ENCODE data around the gene TRIM14. TPM values are rescaled to one million over a fixed set of nuclear protein-coding genes. Genes with fewer than 3 reads are reported as not detected.

TRIM14 gene
- total and polyA plus RNA-seq, 10 of the 15 experiments (the other 5 are each of a cell fraction or from before 2014, with no cell fraction given) = 8.6 to 53.3 (median 35.7) TPM

GRCh38 chr9:98144631-98145030, 25.6 kb upstream of the TRIM14 start:
- Histone ChIP-seq H4K20me1 (ENCODE audit: control insufficient read depth, insufficient read depth) (no peaks in the 10 kb centered on the region), H3K4me3 (no peak overlapping the region), H2AFZ (ENCODE audit: control insufficient read depth, low read depth, low read length) (no peak overlapping the region), H3K36me3 (ENCODE audit: control insufficient read depth in 2 of 2, insufficient read depth in 2 of 2, low read length in 1 of 2) (no peaks in the 10 kb centered on the region), H3K9ac (ENCODE audit: control insufficient read depth, insufficient read depth, low read length) (no peak overlapping the region), H3K79me2 (ENCODE audit: control insufficient read depth, insufficient read depth, low read length) (no peaks in the 10 kb centered on the region), H3K9me3 (replicated peaks; ENCODE audit: control insufficient read depth, insufficient read depth, low read length) (no peaks in the 10 kb centered on the region), H3K27ac (ENCODE audit: control insufficient read depth, insufficient read depth) (no peak overlapping the region), H3K4me1 (ENCODE audit: control insufficient read depth, insufficient read depth, low read length) (peaks cover 29% of the 10 kb centered on the region), H3K27me3 (replicated peaks in 1 of 2; ENCODE audit: control insufficient read depth in 2 of 2, insufficient read depth in 2 of 2, low read length in 1 of 2) (no peaks in the 10 kb centered on the region), H3K4me2 (ENCODE audit: control insufficient read depth, insufficient read depth) (no peak overlapping the region)
- DNase-seq (ENCODE audit: low read depth, low spot score) (no peak), FAIRE-seq (no peak), ATAC-seq (no peak)
- POLR2A ChIA-PET = no interaction called here
- CTCF ChIA-PET = no interaction called here
- no TSS peak for BruUV-seq (replicated peaks)
- intact Hi-C loops (cut with micrococcal nuclease; ENCODE audit: unreplicated experiment) (no loop called here), in situ Hi-C loops (cut with MboI) (no loop called here)
- 98% methylated on average over 3 of the region's 3 CpGs for WGBS (ENCODE audit: insufficient coverage, insufficient replicate concordance, low lambda C conversion rate, missing lambda C conversion rate)
- SMC1A ChIA-PET (ENCODE audit: uncharacterized antibody, unreplicated experiment) = no interaction called here
- RAD21 ChIA-PET (ENCODE audit: unreplicated experiment) = interaction anchor here (0.6 to 0.8 kb wide), 2 partner anchors 18 to 112 kb away, joined by 3 read pairs; no protein-coding TSS in a partner anchor
- TF ChIP-seq MLLT1 (IDR thresholded peaks at IDR 0.05) (no peak), PKNOX1 (IDR thresholded peaks at IDR 0.05) (no peak), JUND (IDR thresholded peaks at IDR 0.05; ENCODE audit: low read depth, low read length) (no peak), SP1 (IDR thresholded peaks at IDR 0.05; ENCODE audit: low read depth, low read length) (no peak), POLR2AphosphoS2 (IDR thresholded peaks at IDR 0.05; ENCODE audit: low read depth, low read length) (no peak), NBN (IDR thresholded peaks at IDR 0.05) (no peak)
